Cardiac muscle cell (in vitro differentiated cells and primary cell): ENCODE measurements around the gene RELN. TPM values are rescaled to one million over a fixed set of nuclear protein-coding genes. Genes with fewer than 3 reads are reported as not detected.

Source experiments
- DNase-seq, 2 donors: peaks; one replicate each; pipeline versions ENCODE4 v3.0.0 to v3.0.0-alpha.2; 2010 to 2017; ENCODE audit warnings: low read depth in 1 of 2, low spot score in 1 of 2
- H3K27ac ChIP-seq: fragments of 200-600 bp; sonication (generic); 2 replicates; pipeline ENCODE4 v1.5.1; 2016
- H3K27me3 ChIP-seq: fragments of 200-600 bp; sonication (generic); 2 replicates; pipeline ENCODE4 v1.6.0; 2016; ENCODE audit warnings: control low read depth
- H3K36me3 ChIP-seq: fragments of 200-600 bp; sonication (generic); 2 replicates; pipeline ENCODE4 v1.5.1; 2016; ENCODE audit warnings: control low read depth
- H3K4me1 ChIP-seq: fragments of 200-600 bp; sonication (generic); 2 replicates; pipeline ENCODE4 v1.8.1; 2017; ENCODE audit warnings: low read depth, mild to moderate bottlenecking, mixed run types
- H3K4me3 ChIP-seq: fragments of 200-600 bp; sonication (generic); 2 replicates; pipeline ENCODE4 v1.5.1; 2016; ENCODE audit warnings: mild to moderate bottlenecking
- H3K9me3 ChIP-seq: fragments of 200-600 bp; sonication (generic); 2 replicates; pipeline ENCODE4 v1.5.1; 2017; ENCODE audit warnings: low read depth, mild to moderate bottlenecking, control low read depth
- CTCF ChIP-seq: IDR thresholded peaks from 2 replicates; pipeline ENCODE4 v1.5.1; 2012; ENCODE audit warnings: low read depth, mild to moderate bottlenecking, low read length
- polyA plus RNA-seq: library from polyadenylated mRNA; unstranded; fragments of >200 nt; fragmentation: Nextera tagmentation; extraction: Ambion mirVana; gene quantifications from 2 replicates; pipeline ENCODE4 v1.2.1, GENCODE V29; 2016
- total RNA-seq: library from RNA; depleted of rRNA; stranded (reverse); fragments of >200 nt; gene quantifications from 2 replicates; pipeline ENCODE4 v1.2.3, GENCODE V29; 2016

RELN gene
- total and polyA plus RNA-seq, 2 experiments from 2014 or later: 19.2 to 46.9 TPM

GRCh38 chr7:104032486-104032885 lies 43.0 kb upstream of the RELN start:
- H3K27me3 ChIP-seq: no peaks in the 10 kb centered on the region
- TF ChIP-seq CTCF: no peak
- no peaks in the 10 kb centered on the region for H3K36me3 ChIP-seq
- H3K4me3 ChIP-seq: no peak overlapping the region
- DNase-seq: no peak
- no peaks in the 10 kb centered on the region for H3K4me1 ChIP-seq
- H3K27ac ChIP-seq: no peak overlapping the region
- H3K9me3 ChIP-seq: no peaks in the 10 kb centered on the region

DNA sequence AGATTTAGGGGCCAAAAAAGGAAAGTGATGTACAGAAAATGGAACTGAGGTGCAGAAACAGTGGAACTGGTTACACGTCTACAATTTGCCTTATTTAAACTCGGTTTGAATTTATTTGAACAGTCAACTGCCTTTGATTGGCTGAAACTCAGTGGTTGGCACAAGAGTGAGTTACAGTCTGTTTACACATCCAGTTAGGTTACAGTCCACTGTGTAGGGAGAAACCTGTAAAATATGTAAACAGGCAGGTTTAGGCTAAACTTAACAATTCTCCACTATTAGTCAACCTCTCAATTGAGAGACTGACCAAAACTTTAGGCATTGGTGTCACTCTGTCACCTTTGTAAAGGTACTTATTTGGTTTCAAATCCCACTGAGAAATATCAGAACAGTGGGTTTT lies 40.3 kb upstream of the RELN start:
- no peaks in the 10 kb centered on the region for H3K9me3 ChIP-seq
- H3K27ac ChIP-seq: no peak overlapping the region
- DNase-seq: no peak
- H3K27me3 ChIP-seq: no peaks in the 10 kb centered on the region
- no peaks in the 10 kb centered on the region for H3K36me3 ChIP-seq
- H3K4me1 ChIP-seq: no peaks in the 10 kb centered on the region
- no peak overlapping the region for H3K4me3 ChIP-seq
- no peak for TF ChIP-seq CTCF

- no peak overlapping the region for H3K27ac ChIP-seq
Observed at GRCh38 chr7:104024632-104025031, 35.2 kb upstream of the RELN start.

DNA sequence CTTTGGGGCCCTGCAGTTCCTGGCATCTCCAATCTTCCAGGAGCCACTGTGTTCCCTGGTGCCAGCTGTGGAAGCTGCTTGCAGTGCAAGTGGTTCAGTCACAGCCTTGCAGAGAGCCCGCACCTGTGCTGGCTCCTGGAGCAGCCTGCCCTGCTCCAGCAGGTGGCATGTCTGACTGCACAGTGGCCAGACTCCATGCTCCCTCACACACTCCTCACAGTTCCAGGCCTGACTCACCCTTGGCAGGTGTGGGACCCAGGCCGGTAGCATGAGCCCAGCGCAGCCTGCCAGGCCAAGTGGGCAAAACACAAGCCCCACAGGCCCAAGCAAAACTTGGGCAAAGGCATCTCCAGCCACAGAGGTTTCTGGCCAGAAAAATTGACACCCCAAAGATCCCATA lies 33.6 kb upstream of the RELN start:
- Histone ChIP-seq H3K27ac (no peak overlapping the region), H3K4me3 (no peak overlapping the region)
- no peak for TF ChIP-seq CTCF

More at GRCh38 chr7:104024632-104025031, 35.2 kb upstream of the RELN start:
- no peaks in the 10 kb centered on the region for H3K9me3 ChIP-seq
- no peaks in the 10 kb centered on the region for H3K27me3 ChIP-seq
- H3K4me3 ChIP-seq: no peak overlapping the region
- no peak for DNase-seq
- no peak for TF ChIP-seq CTCF
- H3K36me3 ChIP-seq: no peaks in the 10 kb centered on the region
- H3K4me1 ChIP-seq: no peaks in the 10 kb centered on the region

DNA sequence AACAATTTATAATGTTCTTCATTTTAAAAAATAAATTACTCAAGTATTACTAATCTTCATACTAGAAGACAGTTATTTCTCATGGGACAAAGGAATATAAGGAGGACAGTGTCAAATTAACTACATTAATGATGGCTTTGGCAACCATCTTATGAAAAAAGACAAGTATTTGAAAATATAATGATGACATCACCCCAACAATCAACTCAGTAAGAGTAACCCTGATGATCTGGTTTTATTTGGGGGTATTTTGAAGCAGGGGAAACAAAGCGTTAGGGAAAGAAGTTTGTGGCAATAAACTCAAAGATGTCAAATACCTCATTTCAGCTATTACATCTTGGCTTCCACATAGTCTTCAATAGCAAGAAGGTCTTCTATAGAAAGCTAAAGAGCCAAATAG lies 29.0 kb upstream of the RELN start:
- no peaks in the 10 kb centered on the region for H3K36me3 ChIP-seq
- no peaks in the 10 kb centered on the region for H3K4me1 ChIP-seq

More for the DNA sequence above, 33.6 kb upstream of the RELN start:
- Histone ChIP-seq H3K27me3 (no peaks in the 10 kb centered on the region), H3K36me3 (no peaks in the 10 kb centered on the region), H3K9me3 (no peaks in the 10 kb centered on the region), H3K4me1 (no peaks in the 10 kb centered on the region)
- DNase-seq: no peak

More for the DNA sequence above, 29.0 kb upstream of the RELN start:
- no peaks in the 10 kb centered on the region for H3K27me3 ChIP-seq
- DNase-seq: no peak
- no peaks in the 10 kb centered on the region for H3K9me3 ChIP-seq
- TF ChIP-seq CTCF: no peak
- no peak overlapping the region for H3K27ac ChIP-seq
- H3K4me3 ChIP-seq: no peak overlapping the region
